ENCODE measurements around the gene KCNQ1.

Gene KCNQ1

GRCh38 chr11:2674658-2675131 is 229.9 kb downstream of the KCNQ1 start:
- TF ChIP-seq CTCF (IDR thresholded peaks at IDR 0.05; ENCODE audit: low read depth, low read length), result no peak
- no peak overlapping the region for H3K4me3 ChIP-seq (ENCODE audit: low read depth, low read length)

- TF ChIP-seq CTCF (IDR thresholded peaks at IDR 0.05; ENCODE audit: low read depth, low read length), result no peak
- H3K4me3 ChIP-seq (ENCODE audit: low read depth, low read length), result no peak overlapping the region
Measured at GRCh38 chr11:2675540-2675939, 230.7 kb downstream of the KCNQ1 start.

GRCh38 chr11:2677127-2677526 is 232.3 kb downstream of the KCNQ1 start:
- TF ChIP-seq CTCF (IDR thresholded peaks at IDR 0.05; ENCODE audit: low read depth, low read length), result no peak
- H3K4me3 ChIP-seq (ENCODE audit: low read depth, low read length), result no peak overlapping the region

GRCh38 chr11:2678396-2678795 is 233.6 kb downstream of the KCNQ1 start:
- no peak for TF ChIP-seq CTCF (IDR thresholded peaks at IDR 0.05; ENCODE audit: low read depth, low read length)
- H3K4me3 ChIP-seq (ENCODE audit: low read depth, low read length), result no peak overlapping the region

GRCh38 chr11:2679011-2679676 is 234.3 kb downstream of the KCNQ1 start:
- no peak for TF ChIP-seq CTCF (IDR thresholded peaks at IDR 0.05; ENCODE audit: low read depth, low read length)
- no peak overlapping the region for H3K4me3 ChIP-seq (ENCODE audit: low read depth, low read length)

- no peak overlapping the region for H3K4me3 ChIP-seq (ENCODE audit: low read depth, low read length)
- no peak for TF ChIP-seq CTCF (IDR thresholded peaks at IDR 0.05; ENCODE audit: low read depth, low read length)
Measured at GRCh38 chr11:2681408-2682145, 236.8 kb downstream of the KCNQ1 start.

- H3K4me3 ChIP-seq (ENCODE audit: low read depth, low read length), result no peak overlapping the region
- TF ChIP-seq CTCF (IDR thresholded peaks at IDR 0.05; ENCODE audit: low read depth, low read length), result no peak
Measured at GRCh38 chr11:2683806-2684205, 239.0 kb downstream of the KCNQ1 start.
